Bronchial epithelial cell (primary cell): ENCODE data around the gene HSPA9. TPM values are rescaled to one million over a fixed set of nuclear protein-coding genes. Genes with fewer than 3 reads are reported as not detected.

Experiments used
- DNase-seq: peaks from one replicate; pipeline ENCODE4 v3.0.0-alpha.2; 2010; ENCODE audit warnings: low read depth
- FAIRE-seq: peaks from 2 replicates; lab custom pipeline; 2011; peaks lifted over from hg19 to GRCh38; lab: Jason Lieb, UNC
- H3K27me3 ChIP-seq: 2 replicates; pipeline ENCODE4 v1.5.1; 2011; ENCODE audit warnings: low read length; ENCODE audit not compliant: control insufficient read depth, insufficient read depth
- H3K36me3 ChIP-seq: 2 replicates; pipeline ENCODE4 v1.5.1; 2011; ENCODE audit warnings: low read length; ENCODE audit not compliant: control insufficient read depth, insufficient read depth
- H3K4me3 ChIP-seq: 2 replicates; pipeline ENCODE4 v1.5.1; 2011; ENCODE audit warnings: mild to moderate bottlenecking, low read depth, low read length, control low read depth
- CTCF ChIP-seq: IDR thresholded peaks from 2 replicates; pipeline ENCODE4 v1.5.1; 2011; ENCODE audit warnings: mild to moderate bottlenecking, moderate library complexity, low read length, control low read depth, inconsistent platforms; ENCODE audit not compliant: insufficient read depth, severe bottlenecking
- total RNA-seq: library from RNA; depleted of rRNA; stranded (reverse); fragments of >200 nt; gene quantifications from 2 replicates; pipeline ENCODE4 v1.2.1, GENCODE V29; 2014

HSPA9 gene
- total RNA-seq, 1 donor from 2014 or later: 1,205 TPM

- H3K27me3 ChIP-seq: no peaks in the 10 kb centered on the region
- FAIRE-seq (no peak), DNase-seq (no peak)
- no peaks in the 10 kb centered on the region for H3K36me3 ChIP-seq
- H3K4me3 ChIP-seq: no peak overlapping the region
- no peak for TF ChIP-seq CTCF
Observed at GRCh38 chr5:138615461-138615860, 40.3 kb upstream of the HSPA9 start.

GRCh38 chr5:138611678-138612218, 36.5 kb upstream of the HSPA9 start:
- no peak for FAIRE-seq
- TF ChIP-seq CTCF: no peak

DNA sequence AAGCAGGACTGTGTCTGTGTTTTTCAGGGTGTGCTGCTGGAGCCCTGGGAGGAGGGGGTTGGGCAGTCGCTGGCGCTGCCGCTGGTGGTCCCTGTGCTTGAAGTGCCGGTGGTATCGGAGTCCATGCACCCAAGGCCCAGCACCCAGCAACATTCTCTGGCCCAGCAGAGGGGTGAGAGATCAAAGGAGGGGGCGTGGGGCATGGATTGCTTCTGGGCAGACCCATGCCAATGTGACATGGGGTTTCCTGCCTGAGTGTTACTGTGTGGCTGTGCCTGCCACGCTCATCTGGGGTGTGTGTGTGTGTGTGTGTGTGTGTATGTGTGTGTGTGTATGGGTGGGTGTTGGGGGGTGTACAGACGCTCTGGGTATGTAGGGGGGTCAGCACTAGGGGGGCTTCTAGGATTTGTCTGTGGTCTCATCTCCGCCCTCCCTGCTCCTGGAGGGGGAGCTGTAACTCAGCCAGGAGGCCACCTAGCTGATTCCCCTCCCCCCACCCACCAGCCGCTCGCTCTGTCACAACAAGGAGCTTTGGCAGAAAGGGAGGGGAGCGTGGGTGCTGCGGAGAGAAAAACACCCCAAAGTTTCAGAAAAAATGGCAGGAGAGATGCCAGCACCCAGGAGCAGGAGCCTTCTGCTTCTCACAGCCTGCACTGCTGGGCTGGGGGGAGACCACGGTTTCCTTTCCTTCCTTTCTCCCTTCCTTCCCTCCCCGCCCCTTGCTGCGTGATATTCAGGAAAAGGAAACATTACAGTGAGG, 35.9 kb upstream of the HSPA9 start:
- DNase-seq (no peak), FAIRE-seq (no peak)
- Histone ChIP-seq H3K27me3 (no peaks in the 10 kb centered on the region), H3K4me3 (no peak overlapping the region), H3K36me3 (no peaks in the 10 kb centered on the region)
- peak; percentile 11 for TF ChIP-seq CTCF

More at GRCh38 chr5:138611678-138612218, 36.5 kb upstream of the HSPA9 start:
- H3K27me3 ChIP-seq: no peaks in the 10 kb centered on the region
- DNase-seq: peak; percentile 81
- H3K36me3 ChIP-seq: no peaks in the 10 kb centered on the region
- no peak overlapping the region for H3K4me3 ChIP-seq

GRCh38 chr5:138610415-138610917, 35.3 kb upstream of the HSPA9 start:
- FAIRE-seq (no peak), DNase-seq (no peak)
- Histone ChIP-seq H3K36me3 (no peaks in the 10 kb centered on the region), H3K4me3 (no peak overlapping the region), H3K27me3 (no peaks in the 10 kb centered on the region)
- peak; percentile 28 for TF ChIP-seq CTCF

DNA sequence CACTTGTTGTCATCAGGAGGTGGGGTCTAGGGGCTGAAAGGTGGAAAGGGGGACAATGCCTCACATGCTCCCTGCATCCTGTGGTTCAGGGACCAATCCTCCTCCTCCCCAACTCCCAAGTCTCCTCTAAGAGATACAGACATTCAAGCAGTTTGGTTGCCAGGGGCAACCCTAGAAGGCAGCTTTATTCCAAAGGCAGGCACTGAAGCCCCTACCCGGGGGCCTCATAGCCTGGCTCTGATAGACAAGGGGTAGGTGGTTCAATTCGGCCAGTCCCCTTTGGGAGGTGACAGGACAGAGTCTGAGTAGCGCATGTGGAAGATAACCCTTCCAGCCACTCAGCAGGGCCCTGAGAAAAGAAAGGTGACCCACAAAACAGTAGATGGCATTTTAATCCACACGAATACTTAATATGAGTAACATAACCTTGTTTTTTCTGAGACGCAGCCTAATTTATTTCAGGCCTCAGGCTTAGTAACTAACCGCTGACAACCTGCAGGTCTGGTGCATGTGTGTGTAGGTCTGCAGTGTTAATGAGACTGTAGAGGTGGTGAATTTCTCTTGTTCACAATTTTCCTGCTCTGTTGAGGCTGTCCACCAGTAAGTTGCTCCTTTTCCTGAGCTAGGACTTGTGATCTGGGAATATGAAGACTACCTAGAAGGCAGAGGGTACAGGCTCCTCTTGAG, 31.3 kb upstream of the HSPA9 start:
- Histone ChIP-seq H3K27me3 (no peaks in the 10 kb centered on the region), H3K4me3 (no peak overlapping the region), H3K36me3 (no peaks in the 10 kb centered on the region)
- DNase-seq (no peak), FAIRE-seq (no peak)
- TF ChIP-seq CTCF: no peak
